Activated CD4-positive, alpha-beta T cell treated with anti-CD3 and anti-CD28 coated beads, Interleukin-2, amount 50 U/mL, for 48 hours (primary cell): ENCODE measurements around the gene NRARP.

ENCODE experiments used
- DNase-seq, 2 experiments: peaks; one replicate each; pipeline ENCODE4 v3.0.0-alpha.2; 2020

NRARP gene

GRCh38 chr9:137321726-137322361, 19.8 kb upstream of the NRARP start:
- DNase-seq, result no peak

- DNase-seq, result no peak
Observed at GRCh38 chr9:137320555-137321384, 18.7 kb upstream of the NRARP start.

GRCh38 chr9:137319739-137320551, 17.9 kb upstream of the NRARP start:
- DNase-seq, result no peak

- no peak for DNase-seq
Observed at GRCh38 chr9:137319011-137319738, 17.1 kb upstream of the NRARP start.

GRCh38 chr9:137318602-137319001, 16.5 kb upstream of the NRARP start:
- no peak for DNase-seq

- DNase-seq, result no peak
Observed at GRCh38 chr9:137317718-137318511, 15.8 kb upstream of the NRARP start.

GRCh38 chr9:137317021-137317717, 15.1 kb upstream of the NRARP start:
- DNase-seq, result no peak

- no peak for DNase-seq
Observed at GRCh38 chr9:137316012-137316981, 14.2 kb upstream of the NRARP start.

GRCh38 chr9:137315581-137316011, 13.5 kb upstream of the NRARP start:
- no peak for DNase-seq

- DNase-seq, result no peak
Observed at GRCh38 chr9:137314561-137315560, 12.8 kb upstream of the NRARP start.

GRCh38 chr9:137313956-137314560, 12.0 kb upstream of the NRARP start:
- no peak for DNase-seq

- DNase-seq, result no peak
Observed at GRCh38 chr9:137313326-137313936, 11.4 kb upstream of the NRARP start.

GRCh38 chr9:137312852-137313325, 10.8 kb upstream of the NRARP start:
- DNase-seq, result no peak

- DNase-seq, result no peak
Observed at GRCh38 chr9:137311986-137312851, 10.1 kb upstream of the NRARP start.

GRCh38 chr9:137311171-137311985, 9.3 kb upstream of the NRARP start:
- DNase-seq, result no peak
